Posterior vena cava (tissue), 2 donors: ENCODE measurements around the gene KCNK4. TPM values are rescaled to one million over a fixed set of nuclear protein-coding genes. Genes with fewer than 3 reads are reported as not detected.

Source experiments
- DNase-seq: peaks from one replicate; pipeline ENCODE4 v3.0.0-alpha.2; 2020; ENCODE audit warnings: low spot score
- intact Hi-C, 2 donors: fragments of 100-400 bp; cut with DNase I; formaldehyde crosslinking; loops; one replicate each; pipeline versions ENCODE4 v1.14.1 to v1.14.2; 2022 to 2023
- total RNA-seq, 2 donors: library from RNA; stranded (reverse); fragmentation: NEBNext Ultra II Directional; extraction: Animal tissue kit (Norgen Biotek cat#: 25700); gene quantifications; one replicate each; pipeline ENCODE4 v1.2.1, GENCODE V29; 2021
- donor health status: DM: yes; HTN: yes; CAD: no.
- donor health status: DM: yes; HTN: yes; CAD: no.

The KCNK4 gene
- total RNA-seq, 2 donors from 2014 or later, result not detected

GRCh38 chr11:64265176-64266160 is 25.6 kb upstream of the KCNK4 start:
- no peak for DNase-seq
- intact Hi-C loops, result no loop called here

GRCh38 chr11:64266339-64266738 is 24.8 kb upstream of the KCNK4 start:
- no peak for DNase-seq
- intact Hi-C loops, result no loop called here

GRCh38 chr11:64267207-64267945 is 23.7 kb upstream of the KCNK4 start:
- intact Hi-C loops, result no loop called here
- no peak for DNase-seq

- DNase-seq, result peak; percentile 91
- intact Hi-C loops, result no loop called here
These were observed 22.8 kb upstream of the KCNK4 start for GRCh38 chr11:64268025-64268892.

- peak; percentile 90 for DNase-seq
- intact Hi-C loops, result no loop called here
These were observed 22.1 kb upstream of the KCNK4 start for GRCh38 chr11:64268893-64269539.

GRCh38 chr11:64269540-64270220 is 21.4 kb upstream of the KCNK4 start:
- intact Hi-C loops, result no loop called here
- peak; percentile 99 for DNase-seq

GRCh38 chr11:64275031-64275800 is 15.9 kb upstream of the KCNK4 start:
- DNase-seq, result no peak
- intact Hi-C loops, result no loop called here

- intact Hi-C loops, result no loop called here
- DNase-seq, result no peak
These were observed 15.3 kb upstream of the KCNK4 start for GRCh38 chr11:64275841-64276240.

GRCh38 chr11:64276653-64277431 is 14.3 kb upstream of the KCNK4 start:
- no peak for DNase-seq
- intact Hi-C loops, result no loop called here

GRCh38 chr11:64278576-64279190 is 12.4 kb upstream of the KCNK4 start:
- DNase-seq, result peak; percentile 62
- intact Hi-C loops, result no loop called here

GRCh38 chr11:64281957-64282770 is 8.9 kb upstream of the KCNK4 start:
- DNase-seq, result peak; percentile 66
- intact Hi-C loops, result no loop called here

- intact Hi-C loops, result no loop called here
- no peak for DNase-seq
These were observed 8.0 kb upstream of the KCNK4 start for GRCh38 chr11:64283092-64283491.

- intact Hi-C loops, result no loop called here
- peak; percentile 98 for DNase-seq
These were observed 6.8 kb upstream of the KCNK4 start, which contains the start of gene BAD for GRCh38 chr11:64284048-64284961. BAD (minus strand) TSS chr11:64284665; CDS start chr11:64284368, 297 bp downstream.
